ENCODE results near the gene METTL16.

DNA sequence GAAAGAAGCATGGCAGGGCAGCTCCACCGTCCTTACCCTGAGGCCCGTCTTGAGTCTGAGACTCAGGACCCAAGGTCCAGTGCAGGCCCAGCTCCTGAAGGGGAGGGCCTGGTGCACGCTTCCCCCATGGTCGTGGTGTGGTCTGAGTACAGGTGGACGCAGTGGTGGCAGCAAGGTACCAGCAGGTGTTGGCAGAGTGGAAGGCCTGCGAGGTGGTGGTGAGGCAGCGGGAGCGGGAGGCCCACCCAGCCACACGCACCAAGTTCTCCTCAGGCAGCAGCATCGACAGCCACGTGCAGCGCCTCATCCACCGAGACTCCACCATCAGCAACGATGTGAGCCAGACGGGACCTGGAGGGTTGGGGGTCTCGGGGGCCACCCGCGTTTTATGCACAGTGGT lies 138.5 kb downstream of the METTL16 start:
- TF ChIP-seq, protein P1, sequence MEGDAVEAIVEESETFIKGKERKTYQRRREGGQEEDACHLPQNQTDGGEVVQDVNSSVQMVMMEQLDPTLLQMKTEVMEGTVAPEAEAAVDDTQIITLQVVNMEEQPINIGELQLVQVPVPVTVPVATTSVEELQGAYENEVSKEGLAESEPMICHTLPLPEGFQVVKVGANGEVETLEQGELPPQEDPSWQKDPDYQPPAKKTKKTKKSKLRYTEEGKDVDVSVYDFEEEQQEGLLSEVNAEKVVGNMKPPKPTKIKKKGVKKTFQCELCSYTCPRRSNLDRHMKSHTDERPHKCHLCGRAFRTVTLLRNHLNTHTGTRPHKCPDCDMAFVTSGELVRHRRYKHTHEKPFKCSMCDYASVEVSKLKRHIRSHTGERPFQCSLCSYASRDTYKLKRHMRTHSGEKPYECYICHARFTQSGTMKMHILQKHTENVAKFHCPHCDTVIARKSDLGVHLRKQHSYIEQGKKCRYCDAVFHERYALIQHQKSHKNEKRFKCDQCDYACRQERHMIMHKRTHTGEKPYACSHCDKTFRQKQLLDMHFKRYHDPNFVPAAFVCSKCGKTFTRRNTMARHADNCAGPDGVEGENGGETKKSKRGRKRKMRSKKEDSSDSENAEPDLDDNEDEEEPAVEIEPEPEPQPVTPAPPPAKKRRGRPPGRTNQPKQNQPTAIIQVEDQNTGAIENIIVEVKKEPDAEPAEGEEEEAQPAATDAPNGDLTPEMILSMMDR (conservative IDR thresholded peaks at IDR 0.05 in 1 of 2, IDR thresholded peaks at IDR 0.05 in 1 of 2; ENCODE audit: extremely low read depth in 1 of 2, insufficient read depth in 1 of 2, low read depth in 1 of 2, low read length in 2 of 2): no peak
- no peak for TF ChIP-seq EZH2 (IDR thresholded peaks at IDR 0.05; ENCODE audit: borderline replicate concordance, low read length)
